ENCODE measurements around the gene PRPF40B.

The PRPF40B gene

GRCh38 chr12:49636574-49636973 is 13.2 kb downstream of the PRPF40B start:
- Histone ChIP-seq H3K36me3 (ENCODE audit: control insufficient read depth, insufficient read depth, low read length) (no peaks in the 10 kb centered on the region), H3K56ac (ENCODE audit: low read length) (peak overlapping the region; percentile 43), H3K79me2 (ENCODE audit: control insufficient read depth, insufficient read depth, low read length) (no peaks in the 10 kb centered on the region), H3K27ac (ENCODE audit: low read depth, low read length) (no peak overlapping the region), H2AK5ac (ENCODE audit: low read length) (no peak overlapping the region), H3K9ac (ENCODE audit: low read length) (peak overlapping the region; percentile 39), H3K27me3 (ENCODE audit: insufficient read depth, low read length, poor library complexity) (no peaks in the 10 kb centered on the region), H3K4me2 (ENCODE audit: low read length) (no peak overlapping the region), H2BK15ac (replicated peaks; ENCODE audit: low read depth) (no peak overlapping the region), H3K18ac (ENCODE audit: low read length) (no peak overlapping the region), H2BK5ac (ENCODE audit: low read length) (no peak overlapping the region), H3K23ac (ENCODE audit: low read length) (no peak overlapping the region), H4K8ac (ENCODE audit: low read depth, low read length) (no peak overlapping the region), H2BK120ac (ENCODE audit: low read depth, low read length) (no peak overlapping the region), H4K5ac (ENCODE audit: low read length) (no peak overlapping the region), H3K79me1 (ENCODE audit: low read length) (no peaks in the 10 kb centered on the region), H3K4me1 (ENCODE audit: control insufficient read depth, low read depth, low read length) (peaks cover 8% of the 10 kb centered on the region), H3K4me3 (ENCODE audit: low read length) (no peak overlapping the region), H3K4ac (ENCODE audit: low read depth, low read length) (no peak overlapping the region)
- DNase-seq = no peak
- WGBS (ENCODE audit: extremely low coverage, insufficient coverage, low lambda C conversion rate) = no CpG with 5 or more reads among the region's 13 CpGs

- WGBS (ENCODE audit: extremely low coverage, insufficient coverage, low lambda C conversion rate) = no CpG with 5 or more reads among the region's 9 CpGs
- Histone ChIP-seq H3K4me3 (ENCODE audit: low read length) (no peak overlapping the region), H2BK5ac (ENCODE audit: low read length) (peak overlapping the region; percentile 37), H3K27ac (ENCODE audit: low read depth, low read length) (no peak overlapping the region), H3K4ac (ENCODE audit: low read depth, low read length) (no peak overlapping the region), H3K9ac (ENCODE audit: low read length) (peak overlapping the region; percentile 60), H3K27me3 (ENCODE audit: insufficient read depth, low read length, poor library complexity) (no peaks in the 10 kb centered on the region), H3K79me1 (ENCODE audit: low read length) (no peaks in the 10 kb centered on the region), H4K5ac (ENCODE audit: low read length) (no peak overlapping the region), H3K4me1 (ENCODE audit: control insufficient read depth, low read depth, low read length) (peaks cover 8% of the 10 kb centered on the region), H4K8ac (ENCODE audit: low read depth, low read length) (no peak overlapping the region), H2BK120ac (ENCODE audit: low read depth, low read length) (no peak overlapping the region), H2AK5ac (ENCODE audit: low read length) (no peak overlapping the region), H3K18ac (ENCODE audit: low read length) (peak overlapping the region; percentile 24), H3K56ac (ENCODE audit: low read length) (peak overlapping the region; percentile 80), H3K23ac (ENCODE audit: low read length) (no peak overlapping the region), H3K79me2 (ENCODE audit: control insufficient read depth, insufficient read depth, low read length) (no peaks in the 10 kb centered on the region), H2BK15ac (replicated peaks; ENCODE audit: low read depth) (no peak overlapping the region), H3K4me2 (ENCODE audit: low read length) (no peak overlapping the region), H3K36me3 (ENCODE audit: control insufficient read depth, insufficient read depth, low read length) (no peaks in the 10 kb centered on the region)
- peak; percentile 88 for DNase-seq
Observed at GRCh38 chr12:49636979-49637755, 13.8 kb downstream of the PRPF40B start.

- Histone ChIP-seq H3K79me1 (ENCODE audit: low read length) (no peaks in the 10 kb centered on the region), H2BK5ac (ENCODE audit: low read length) (no peak overlapping the region), H4K5ac (ENCODE audit: low read length) (no peak overlapping the region), H4K8ac (ENCODE audit: low read depth, low read length) (no peak overlapping the region), H3K4ac (ENCODE audit: low read depth, low read length) (no peak overlapping the region), H3K27ac (ENCODE audit: low read depth, low read length) (no peak overlapping the region), H3K27me3 (ENCODE audit: insufficient read depth, low read length, poor library complexity) (no peaks in the 10 kb centered on the region), H2AK5ac (ENCODE audit: low read length) (no peak overlapping the region), H3K4me3 (ENCODE audit: low read length) (no peak overlapping the region), H3K79me2 (ENCODE audit: control insufficient read depth, insufficient read depth, low read length) (no peaks in the 10 kb centered on the region), H2BK120ac (ENCODE audit: low read depth, low read length) (no peak overlapping the region), H3K23ac (ENCODE audit: low read length) (no peak overlapping the region), H3K4me1 (ENCODE audit: control insufficient read depth, low read depth, low read length) (peaks cover 6% of the 10 kb centered on the region), H3K56ac (ENCODE audit: low read length) (no peak overlapping the region), H3K36me3 (ENCODE audit: control insufficient read depth, insufficient read depth, low read length) (peaks cover 4% of the 10 kb centered on the region), H2BK15ac (replicated peaks; ENCODE audit: low read depth) (no peak overlapping the region), H3K9ac (ENCODE audit: low read length) (no peak overlapping the region), H3K18ac (ENCODE audit: low read length) (no peak overlapping the region), H3K4me2 (ENCODE audit: low read length) (no peak overlapping the region)
- DNase-seq = no peak
- WGBS (ENCODE audit: extremely low coverage, insufficient coverage, low lambda C conversion rate) = no CpG with 5 or more reads among the region's 17 CpGs
Observed at GRCh38 chr12:49641748-49642369, 18.5 kb downstream of the PRPF40B start.

- Histone ChIP-seq H3K79me2 (ENCODE audit: control insufficient read depth, insufficient read depth, low read length) (no peaks in the 10 kb centered on the region), H2BK120ac (ENCODE audit: low read depth, low read length) (no peak overlapping the region), H3K27me3 (ENCODE audit: insufficient read depth, low read length, poor library complexity) (no peaks in the 10 kb centered on the region), H2BK5ac (ENCODE audit: low read length) (no peak overlapping the region), H3K23ac (ENCODE audit: low read length) (no peak overlapping the region), H3K27ac (ENCODE audit: low read depth, low read length) (no peak overlapping the region), H3K4me1 (ENCODE audit: control insufficient read depth, low read depth, low read length) (peaks cover 3% of the 10 kb centered on the region), H2AK5ac (ENCODE audit: low read length) (no peak overlapping the region), H2BK15ac (replicated peaks; ENCODE audit: low read depth) (no peak overlapping the region), H3K4me3 (ENCODE audit: low read length) (no peak overlapping the region), H3K4ac (ENCODE audit: low read depth, low read length) (no peak overlapping the region), H3K18ac (ENCODE audit: low read length) (no peak overlapping the region), H3K4me2 (ENCODE audit: low read length) (no peak overlapping the region), H4K8ac (ENCODE audit: low read depth, low read length) (no peak overlapping the region), H3K9ac (ENCODE audit: low read length) (no peak overlapping the region), H3K36me3 (ENCODE audit: control insufficient read depth, insufficient read depth, low read length) (peaks cover 4% of the 10 kb centered on the region), H3K79me1 (ENCODE audit: low read length) (no peaks in the 10 kb centered on the region), H3K56ac (ENCODE audit: low read length) (no peak overlapping the region), H4K5ac (ENCODE audit: low read length) (no peak overlapping the region)
- no CpG with 5 or more reads among the region's 11 CpGs for WGBS (ENCODE audit: extremely low coverage, insufficient coverage, low lambda C conversion rate)
- DNase-seq = no peak
Observed at GRCh38 chr12:49642370-49642802, 19.0 kb downstream of the PRPF40B start.

- Histone ChIP-seq H2BK120ac (ENCODE audit: low read depth, low read length) (no peak overlapping the region), H3K27ac (ENCODE audit: low read depth, low read length) (no peak overlapping the region)
Observed at GRCh38 chr12:49643135-49643534, 19.8 kb downstream of the PRPF40B start.

More at GRCh38 chr12:49643135-49643534, 19.8 kb downstream of the PRPF40B start:
- Histone ChIP-seq H3K56ac (ENCODE audit: low read length) (no peak overlapping the region), H3K4me1 (ENCODE audit: control insufficient read depth, low read depth, low read length) (no peaks in the 10 kb centered on the region), H4K5ac (ENCODE audit: low read length) (no peak overlapping the region), H3K4me3 (ENCODE audit: low read length) (no peak overlapping the region), H3K27me3 (ENCODE audit: insufficient read depth, low read length, poor library complexity) (no peaks in the 10 kb centered on the region), H3K79me2 (ENCODE audit: control insufficient read depth, insufficient read depth, low read length) (no peaks in the 10 kb centered on the region), H3K23ac (ENCODE audit: low read length) (no peak overlapping the region), H3K79me1 (ENCODE audit: low read length) (no peaks in the 10 kb centered on the region), H3K36me3 (ENCODE audit: control insufficient read depth, insufficient read depth, low read length) (peaks cover 4% of the 10 kb centered on the region), H2AK5ac (ENCODE audit: low read length) (no peak overlapping the region), H2BK5ac (ENCODE audit: low read length) (no peak overlapping the region), H3K4ac (ENCODE audit: low read depth, low read length) (no peak overlapping the region), H4K8ac (ENCODE audit: low read depth, low read length) (no peak overlapping the region), H3K18ac (ENCODE audit: low read length) (no peak overlapping the region), H3K4me2 (ENCODE audit: low read length) (no peak overlapping the region), H2BK15ac (replicated peaks; ENCODE audit: low read depth) (no peak overlapping the region), H3K9ac (ENCODE audit: low read length) (no peak overlapping the region)
- no peak for DNase-seq
- no CpG with 5 or more reads among the region's 7 CpGs for WGBS (ENCODE audit: extremely low coverage, insufficient coverage, low lambda C conversion rate)

All from mesendoderm (in vitro differentiated cells).